Gastrocnemius medialis (tissue), 4 donors: ENCODE data around the gene ATP11A. TPM values are rescaled to one million over a fixed set of nuclear protein-coding genes. Genes with fewer than 3 reads are reported as not detected.

Experiments
- ATAC-seq, 2 donors: fragments of 150-250 bp; one replicate each; pipeline ENCODE4 v1.9.1; 2016
- DNase-seq, 2 donors: peaks; one replicate each; pipeline ENCODE4 v3.0.0-alpha.2; 2019
- H3K27ac ChIP-seq, 4 donors: fragments of 200-600 bp; sonication (generic); 1 replicate in 1 of 4; 2 replicates in 3 of 4; pipeline ENCODE4 v1.5.1; 2016 to 2018; ENCODE audit warnings: mild to moderate bottlenecking in 2 of 4, moderate library complexity in 1 of 4
- H3K27me3 ChIP-seq, 3 donors: fragments of 200-600 bp; sonication (generic) in 2 of 3; 1 replicate in 1 of 3; 2 replicates in 2 of 3; pipeline versions ENCODE4 v1.5.1 to v1.6.0; 2016 to 2019; ENCODE audit warnings: mild to moderate bottlenecking in 1 of 3, moderate library complexity in 1 of 3
- H3K36me3 ChIP-seq, 2 donors: fragments of 200-600 bp; sonication (generic) in 1 of 2; one replicate each; pipeline ENCODE4 v1.5.1; 2017 to 2018
- H3K4me1 ChIP-seq, 2 donors: fragments of 200-600 bp; sonication (generic) in 1 of 2; one replicate each; pipeline ENCODE4 v1.5.1; 2016 to 2017; ENCODE audit warnings: mild to moderate bottlenecking in 2 of 2
- H3K4me3 ChIP-seq, 4 donors: fragments of 200-600 bp; sonication (generic) in 3 of 4; 1 replicate in 1 of 4; 2 replicates in 3 of 4; pipeline ENCODE4 v1.5.1; 2016 to 2019; ENCODE audit warnings: mild to moderate bottlenecking in 2 of 4
- H3K9me3 ChIP-seq, 3 donors: fragments of 200-600 bp; sonication (generic) in 2 of 3; 1 replicate in 1 of 3; 2 replicates in 2 of 3; pipeline ENCODE4 v1.5.1; 2016 to 2019
- CTCF ChIP-seq, 5 experiments: fragments of 450-650 bp in 3 of 5; fragments of 200-600 bp in 2 of 5; sonication (generic) in 2 of 5; IDR thresholded peaks in 4 of 5; conservative IDR thresholded peaks in 1 of 5; 1 replicate in 4 of 5; 2 replicates in 1 of 5; pipeline ENCODE4 v1.5.1; 2016 to 2019; ENCODE audit warnings: antibody characterized with exemption in 5 of 5, mild to moderate bottlenecking in 3 of 5, moderate library complexity in 3 of 5
- POLR2A ChIP-seq, 2 donors: fragments of 450-650 bp; IDR thresholded peaks; one replicate each; pipeline ENCODE4 v1.6.1; 2017; ENCODE audit warnings: antibody characterized with exemption in 2 of 2, mild to moderate bottlenecking in 2 of 2, moderate library complexity in 2 of 2
- in situ Hi-C, 4 donors: fragments of 200-750 bp; cut with MboI; loops; one replicate each; pipeline versions ENCODE4 v1.15.0 to v1.8.0; 2017; ENCODE audit warnings: low sequenced_read_pairs in 4 of 4
- intact Hi-C: fragments of 100-400 bp; cut with DNase I; formaldehyde crosslinking; loops from one replicate; pipeline ENCODE4 v1.15.1; 2023; ENCODE audit warnings: low total_unique reads
- total RNA-seq, 4 donors: library from RNA; depleted of rRNA; stranded (reverse); fragments of >200 nt; gene quantifications; one replicate each; pipeline versions ENCODE4 v1.1.0 to v1.2.3, GENCODE V29; 2016

Gene ATP11A
- total RNA-seq, 4 donors from 2014 or later, result 10.0 to 14.2 (median 12.6) TPM

- no peak for TF ChIP-seq CTCF (IDR thresholded peaks at IDR 0.05 in 4 of 5, conservative IDR thresholded peaks at IDR 0.05 in 1 of 5)
- H3K4me1 ChIP-seq, result no peaks in the 10 kb centered on the region
- intact Hi-C loops, result no loop called here
- H3K27ac ChIP-seq, result no peak overlapping the region
- ATAC-seq (no peak), DNase-seq (no peak)
- H3K27me3 ChIP-seq, result no peaks in the 10 kb centered on the region
- H3K4me3 ChIP-seq, result no peak overlapping the region
- in situ Hi-C loops, result no loop called here
- no peaks in the 10 kb centered on the region for H3K36me3 ChIP-seq
- H3K9me3 ChIP-seq, result no peaks in the 10 kb centered on the region
Measured at GRCh38 chr13:112679381-112679780, 10.5 kb upstream of the ATP11A start.

- TF ChIP-seq POLR2A (IDR thresholded peaks at IDR 0.05), result no peak
- no peak for TF ChIP-seq CTCF (IDR thresholded peaks at IDR 0.05 in 4 of 5, conservative IDR thresholded peaks at IDR 0.05 in 1 of 5)
- Histone ChIP-seq H3K27ac (no peak overlapping the region), H3K27me3 (no peaks in the 10 kb centered on the region), H3K36me3 (no peaks in the 10 kb centered on the region), H3K4me1 (no peaks in the 10 kb centered on the region), H3K4me3 (no peak overlapping the region), H3K9me3 (no peaks in the 10 kb centered on the region)
- intact Hi-C loops, result no loop called here
- no peak for DNase-seq
- ATAC-seq, result no peak
- in situ Hi-C loops, result no loop called here
Measured at GRCh38 chr13:112679932-112680677, 9.7 kb upstream of the ATP11A start.

GRCh38 chr13:112680741-112681360 lies 9.0 kb upstream of the ATP11A start:
- in situ Hi-C loops, result no loop called here

GRCh38 chr13:112683581-112683980 lies 6.3 kb upstream of the ATP11A start:
- no peaks in the 10 kb centered on the region for H3K27me3 ChIP-seq
- intact Hi-C loops, result no loop called here
- ATAC-seq, result no peak
- no peak for DNase-seq
- H3K9me3 ChIP-seq, result no peaks in the 10 kb centered on the region
- no peak overlapping the region for H3K27ac ChIP-seq
- no peak for TF ChIP-seq CTCF (IDR thresholded peaks at IDR 0.05 in 4 of 5, conservative IDR thresholded peaks at IDR 0.05 in 1 of 5)
- no peak for TF ChIP-seq POLR2A (IDR thresholded peaks at IDR 0.05)
- H3K4me1 ChIP-seq, result no peaks in the 10 kb centered on the region
- no peak overlapping the region for H3K4me3 ChIP-seq
- no peaks in the 10 kb centered on the region for H3K36me3 ChIP-seq
- in situ Hi-C loops, result no loop called here

More at GRCh38 chr13:112680741-112681360, 9.0 kb upstream of the ATP11A start:
- Histone ChIP-seq H3K27ac (no peak overlapping the region), H3K4me3 (no peak overlapping the region), H3K27me3 (no peaks in the 10 kb centered on the region), H3K4me1 (no peaks in the 10 kb centered on the region), H3K36me3 (no peaks in the 10 kb centered on the region), H3K9me3 (no peaks in the 10 kb centered on the region)
- no peak for TF ChIP-seq CTCF (IDR thresholded peaks at IDR 0.05 in 4 of 5, conservative IDR thresholded peaks at IDR 0.05 in 1 of 5)
- no peak for TF ChIP-seq POLR2A (IDR thresholded peaks at IDR 0.05)
- intact Hi-C loops, result no loop called here
- DNase-seq (no peak), ATAC-seq (no peak)
